Smooth muscle cell (in vitro differentiated cells): ENCODE data around the gene SCOC. TPM values are rescaled to one million over a fixed set of nuclear protein-coding genes. Genes with fewer than 3 reads are reported as not detected.

ENCODE experiments used
- DNase-seq: peaks from one replicate; lab custom pipeline; 2025; ENCODE audit not compliant: unreplicated experiment; lab: John Stamatoyannopoulos, UW
- H2AFZ ChIP-seq: fragments of 200-600 bp; sonication (generic); 2 replicates; pipeline ENCODE4 v1.6.0; 2016; ENCODE audit warnings: antibody characterized with exemption, low read depth, mild to moderate bottlenecking
- H3F3A ChIP-seq: fragments of 200-600 bp; sonication (generic); 2 replicates; pipeline ENCODE4 v1.6.0; 2017; ENCODE audit warnings: antibody characterized with exemption, low read depth
- H3K27ac ChIP-seq: fragments of 200-600 bp; sonication (generic); 2 replicates; pipeline ENCODE4 v1.5.1; 2016; ENCODE audit warnings: low read depth, mild to moderate bottlenecking
- H3K27me3 ChIP-seq: fragments of 200-600 bp; sonication (generic); 2 replicates; pipeline ENCODE4 v1.6.1; 2016; ENCODE audit warnings: low read depth, mild to moderate bottlenecking
- H3K36me3 ChIP-seq: fragments of 200-600 bp; sonication (generic); 2 replicates; pipeline ENCODE4 v1.5.1; 2016; ENCODE audit warnings: low read depth
- H3K4me1 ChIP-seq: fragments of 200-600 bp; sonication (generic); 2 replicates; pipeline ENCODE4 v1.5.1; 2016; ENCODE audit warnings: low read depth
- H3K4me2 ChIP-seq: fragments of 200-600 bp; sonication (generic); 2 replicates; pipeline ENCODE4 v1.6.0; 2016; ENCODE audit warnings: mild to moderate bottlenecking
- H3K4me3 ChIP-seq: fragments of 200-600 bp; sonication (generic); 2 replicates; pipeline ENCODE4 v1.5.1; 2016; ENCODE audit warnings: mild to moderate bottlenecking
- H3K79me2 ChIP-seq: fragments of 200-600 bp; sonication (generic); 2 replicates; pipeline ENCODE4 v1.6.0; 2016; ENCODE audit warnings: low read depth, mild to moderate bottlenecking
- H3K9ac ChIP-seq: fragments of 200-600 bp; sonication (generic); 2 replicates; pipeline ENCODE4 v1.6.0; 2016; ENCODE audit warnings: low read depth
- H3K9me3 ChIP-seq: fragments of 200-600 bp; sonication (generic); replicated peaks from 2 replicates; pipeline ENCODE4 v1.5.1; 2016; ENCODE audit warnings: low read depth
- H4K20me1 ChIP-seq: fragments of 200-600 bp; sonication (generic); 2 replicates; pipeline ENCODE4 v1.6.0; 2016; ENCODE audit warnings: low read depth
- CTCF ChIP-seq: fragments of 200-600 bp; sonication (generic); IDR thresholded peaks from 2 replicates; pipeline ENCODE4 v1.5.1; 2017; ENCODE audit warnings: borderline replicate concordance, mild to moderate bottlenecking, antibody characterized with exemption; ENCODE audit not compliant: insufficient read depth, poor library complexity, severe bottlenecking
- WGBS: methylation state at CpG from one replicate; pipeline ENCODE4 v1.1.7; 2016; ENCODE audit warnings: low lambda C conversion rate; 5-methylcytosine and 5-hydroxymethylcytosine counted together
- polyA plus RNA-seq: library from polyadenylated mRNA; unstranded; fragments of >200 nt; fragmentation: Nextera tagmentation; extraction: Ambion mirVana; gene quantifications from 2 replicates; pipeline ENCODE4 v1.2.1, GENCODE V29; 2016
- total RNA-seq: library from RNA; depleted of rRNA; stranded (reverse); fragments of >200 nt; gene quantifications from 2 replicates; pipeline ENCODE4 v1.2.3, GENCODE V29; 2014

SCOC gene
- total RNA-seq: 144 and 159 TPM in 2 replicates
- polyA plus RNA-seq: 76.8 and 86.7 TPM in 2 replicates

DNA sequence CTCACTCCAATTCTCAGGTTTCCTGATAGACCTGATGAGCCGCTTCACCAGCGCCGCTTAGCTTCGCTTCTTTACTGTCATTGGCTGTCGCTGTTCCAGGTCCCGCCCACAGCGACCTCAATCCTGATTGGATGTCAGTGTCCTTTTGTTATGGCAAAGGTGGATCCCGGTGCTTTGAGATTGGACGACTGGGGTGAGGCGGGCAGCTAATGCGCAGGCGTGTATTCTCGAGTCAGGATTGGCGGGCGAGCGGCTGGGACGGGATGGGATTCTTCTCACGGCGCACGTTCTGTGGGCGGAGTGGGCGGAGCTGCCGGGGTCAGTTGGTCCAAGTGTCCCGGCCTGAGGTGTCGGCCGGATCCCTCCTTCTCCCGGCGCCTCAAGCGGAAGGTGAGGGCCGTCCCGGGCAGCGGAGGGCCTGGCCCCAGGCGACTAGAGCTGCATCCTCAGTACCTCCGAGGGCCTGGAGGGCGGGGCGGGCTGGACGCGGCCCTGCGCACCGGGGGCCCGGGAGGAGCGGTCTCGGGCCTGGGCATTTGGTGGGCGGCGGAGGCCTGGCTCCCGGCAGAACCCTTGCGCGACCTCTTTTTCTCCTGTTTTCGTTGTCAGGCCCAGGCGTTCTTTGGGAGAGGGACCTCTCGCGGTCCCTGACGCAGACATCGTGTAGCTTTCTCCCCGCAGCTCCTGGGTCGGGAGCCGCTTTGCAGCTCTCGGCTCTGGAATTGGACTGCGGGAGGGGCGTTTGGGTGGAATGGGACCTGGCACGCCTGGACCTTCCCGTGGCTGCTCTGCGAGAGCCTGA, at the start of gene SCOC:
Gene SCOC, plus strand, starts transcription at position 319 of the 802 bp plus-strand sequence. CDS start 5,525 bp downstream, outside the sequence.
- peak within 1 kb of the TSS; percentile 78 for H3K27ac ChIP-seq
- H4K20me1 ChIP-seq: peaks cover 42% of the 10 kb centered on the region
- H3F3A ChIP-seq: no peaks in the 10 kb centered on the region
- H3K4me2 ChIP-seq: peak within 1 kb of the TSS; percentile 87
- H3K4me1 ChIP-seq: peaks cover 5% of the 10 kb centered on the region
- peak within 1 kb of the TSS; percentile 64 for H3K4me3 ChIP-seq
- no peaks in the 10 kb centered on the region for H3K9me3 ChIP-seq
- peak within 1 kb of the TSS; percentile 83 for H3K9ac ChIP-seq
- TF ChIP-seq CTCF: no peak
- peaks cover 46% of the 10 kb centered on the region for H3K79me2 ChIP-seq
- H3K27me3 ChIP-seq: no peaks in the 10 kb centered on the region
- under 1% methylated on average over 53 of the region's 63 CpGs for WGBS
- H2AFZ ChIP-seq: peak within 1 kb of the TSS; percentile 94
- peak; percentile 90 for DNase-seq
- H3K36me3 ChIP-seq: no peaks in the 10 kb centered on the region

GRCh38 chr4:140326395-140326993, 47.0 kb upstream of the SCOC start:
- H3K27me3 ChIP-seq: no peaks in the 10 kb centered on the region
- no peak for DNase-seq
- TF ChIP-seq CTCF: peak; percentile 66
- WGBS: 20% methylated on average over 2 of the region's 2 CpGs
- H3K36me3 ChIP-seq: no peaks in the 10 kb centered on the region
- H3K4me3 ChIP-seq: no peak overlapping the region
- no peak overlapping the region for H3K9ac ChIP-seq
- no peaks in the 10 kb centered on the region for H3K4me1 ChIP-seq
- H3F3A ChIP-seq: no peaks in the 10 kb centered on the region
- no peak overlapping the region for H2AFZ ChIP-seq
- no peaks in the 10 kb centered on the region for H3K79me2 ChIP-seq
- no peak overlapping the region for H3K4me2 ChIP-seq
- H4K20me1 ChIP-seq: no peaks in the 10 kb centered on the region
- no peak overlapping the region for H3K27ac ChIP-seq
- H3K9me3 ChIP-seq: no peaks in the 10 kb centered on the region

- H3K4me2 ChIP-seq: no peak overlapping the region
- H3K4me1 ChIP-seq: no peaks in the 10 kb centered on the region
- no peak overlapping the region for H3K4me3 ChIP-seq
- no peaks in the 10 kb centered on the region for H3F3A ChIP-seq
- no peaks in the 10 kb centered on the region for H3K27me3 ChIP-seq
- no peaks in the 10 kb centered on the region for H3K36me3 ChIP-seq
- no peak overlapping the region for H2AFZ ChIP-seq
- no peaks in the 10 kb centered on the region for H3K79me2 ChIP-seq
- H3K9ac ChIP-seq: no peak overlapping the region
- WGBS: 86% methylated on average over 1 of the region's 1 CpG
- H4K20me1 ChIP-seq: no peaks in the 10 kb centered on the region
- TF ChIP-seq CTCF: peak; percentile 57
- no peaks in the 10 kb centered on the region for H3K9me3 ChIP-seq
- H3K27ac ChIP-seq: no peak overlapping the region
- DNase-seq: no peak
Measured at GRCh38 chr4:140330311-140330900, 43.0 kb upstream of the SCOC start.
